ENCODE results near the gene C11orf97. TPM values are rescaled to one million over a fixed set of nuclear protein-coding genes. Genes with fewer than 3 reads are reported as not detected.

Gene C11orf97
- total and polyA plus RNA-seq, 9 of the 15 experiments (the other 6 are each of a cell fraction or from before 2014, with no cell fraction given) = not detected

DNA sequence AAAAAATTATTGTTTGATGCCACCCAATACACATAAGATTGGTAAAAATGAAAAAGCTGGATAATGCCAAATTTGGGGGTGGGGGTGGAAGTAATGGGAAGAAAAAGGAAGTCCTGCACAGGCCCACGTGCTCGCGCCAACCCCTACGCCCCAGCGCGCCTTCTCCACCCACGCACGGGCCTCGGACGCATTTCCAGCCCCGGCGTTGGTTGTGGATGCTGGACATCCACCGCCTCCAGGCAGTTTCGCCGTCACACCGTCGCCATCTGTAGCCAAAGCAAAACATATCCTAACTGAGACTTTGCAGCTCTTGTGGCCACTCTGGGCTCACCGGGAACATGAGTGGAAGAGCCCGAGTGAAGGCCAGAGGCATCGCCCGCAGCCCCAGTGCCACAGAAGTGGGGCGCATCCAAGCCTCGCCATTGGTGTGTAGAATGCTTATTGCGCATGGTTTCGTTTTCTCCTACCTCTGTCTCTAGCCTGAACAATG, 55.0 kb downstream of the C11orf97 start, which contains the start of gene PIWIL4 (continued):
- TF ChIP-seq ZHX1 (conservative IDR thresholded peaks at IDR 0.05; ENCODE audit: low read length) (no peak), ZFP36 (IDR thresholded peaks at IDR 0.05; ENCODE audit: low read depth, low read length, partially characterized antibody) (peak; percentile 9), CCNT2 (IDR thresholded peaks at IDR 0.05; ENCODE audit: borderline replicate concordance, extremely low read depth, insufficient read length, low read depth, low read length) (peak; percentile 21), DMBX1 (CRISPR knock-in tag; IDR thresholded peaks at IDR 0.05; ENCODE audit: borderline replicate concordance) (peak; percentile 72; the same call in 1 of the 2 replicates), MED1 (CRISPR knock-in tag; IDR thresholded peaks at IDR 0.05; ENCODE audit: borderline replicate concordance) (no peak), POLR3G (IDR thresholded peaks at IDR 0.05; ENCODE audit: extremely low read depth, insufficient read length, insufficient replicate concordance) (no peak), GABPA (tag; conservative IDR thresholded peaks at IDR 0.05; ENCODE audit: low read depth) (0 out of 2 replicates have a peak, but pooled peaks have one; percentile 5), SMAD4 (CRISPR knock-in tag; conservative IDR thresholded peaks at IDR 0.05) (peak; percentile 69), ELK1 (CRISPR knock-in tag; IDR thresholded peaks at IDR 0.05) (no peak), NFIX (CRISPR knock-in tag; IDR thresholded peaks at IDR 0.05; ENCODE audit: low read depth) (no peak), TRIM25 (IDR thresholded peaks at IDR 0.05; ENCODE audit: borderline replicate concordance) (no peak), ZNF830 (CRISPR knock-in tag; IDR thresholded peaks at IDR 0.05) (no peak), FOXJ2 (tag; IDR thresholded peaks at IDR 0.05) (no peak), HINFP (tag; conservative IDR thresholded peaks at IDR 0.05; ENCODE audit: low read depth) (no peak)
- TF ChIP-seq, protein P1, sequence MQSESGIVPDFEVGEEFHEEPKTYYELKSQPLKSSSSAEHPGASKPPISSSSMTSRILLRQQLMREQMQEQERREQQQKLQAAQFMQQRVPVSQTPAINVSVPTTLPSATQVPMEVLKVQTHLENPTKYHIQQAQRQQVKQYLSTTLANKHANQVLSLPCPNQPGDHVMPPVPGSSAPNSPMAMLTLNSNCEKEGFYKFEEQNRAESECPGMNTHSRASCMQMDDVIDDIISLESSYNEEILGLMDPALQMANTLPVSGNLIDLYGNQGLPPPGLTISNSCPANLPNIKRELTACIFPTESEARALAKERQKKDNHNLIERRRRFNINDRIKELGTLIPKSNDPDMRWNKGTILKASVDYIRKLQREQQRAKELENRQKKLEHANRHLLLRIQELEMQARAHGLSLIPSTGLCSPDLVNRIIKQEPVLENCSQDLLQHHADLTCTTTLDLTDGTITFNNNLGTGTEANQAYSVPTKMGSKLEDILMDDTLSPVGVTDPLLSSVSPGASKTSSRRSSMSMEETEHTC (IDR thresholded peaks at IDR 0.05) = peak; percentile 45; the same call in 1 of the 2 replicates
- TF ChIP-seq, protein P2, sequence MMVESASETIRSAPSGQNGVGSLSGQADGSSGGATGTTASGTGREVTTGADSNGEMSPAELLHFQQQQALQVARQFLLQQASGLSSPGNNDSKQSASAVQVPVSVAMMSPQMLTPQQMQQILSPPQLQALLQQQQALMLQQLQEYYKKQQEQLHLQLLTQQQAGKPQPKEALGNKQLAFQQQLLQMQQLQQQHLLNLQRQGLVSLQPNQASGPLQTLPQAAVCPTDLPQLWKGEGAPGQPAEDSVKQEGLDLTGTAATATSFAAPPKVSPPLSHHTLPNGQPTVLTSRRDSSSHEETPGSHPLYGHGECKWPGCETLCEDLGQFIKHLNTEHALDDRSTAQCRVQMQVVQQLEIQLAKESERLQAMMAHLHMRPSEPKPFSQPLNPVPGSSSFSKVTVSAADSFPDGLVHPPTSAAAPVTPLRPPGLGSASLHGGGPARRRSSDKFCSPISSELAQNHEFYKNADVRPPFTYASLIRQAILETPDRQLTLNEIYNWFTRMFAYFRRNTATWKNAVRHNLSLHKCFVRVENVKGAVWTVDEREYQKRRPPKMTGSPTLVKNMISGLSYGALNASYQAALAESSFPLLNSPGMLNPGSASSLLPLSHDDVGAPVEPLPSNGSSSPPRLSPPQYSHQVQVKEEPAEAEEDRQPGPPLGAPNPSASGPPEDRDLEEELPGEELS (CRISPR knock-in tag; IDR thresholded peaks at IDR 0.05; ENCODE audit: borderline replicate concordance) = no peak
